Articular chondrocyte of knee joint (primary cell): ENCODE measurements around the gene FGF1. TPM values are rescaled to one million over a fixed set of nuclear protein-coding genes. Genes with fewer than 3 reads are reported as not detected.

Experiments
- total RNA-seq: library from RNA; depleted of rRNA; stranded (reverse); fragments of >200 nt; gene quantifications from 2 replicates; pipeline ENCODE4 v1.2.3, GENCODE V29; 2012

FGF1 gene
- 124 and 141 TPM in 2 replicates for total RNA-seq

GRCh38 chr5:142685418-142686209, at the start of gene FGF1:
FGF1 (minus strand) TSS chr5:142686090; CDS start chr5:142614127, 71,963 bp downstream.

Other genes starting within 250 kb of the FGF1 start
- gene ARHGAP26, start 84.3 kb upstream of the FGF1 start, total RNA-seq, result 3.0 and 5.1 TPM in 2 replicates